GM10847 (cell line): Measurements from ENCODE around the gene YBEY.

ENCODE experiments used
- POLR2A ChIP-seq: IDR thresholded peaks from 2 replicates; pipeline ENCODE4 v1.6.1; 2011; ENCODE audit not compliant: insufficient read length; ENCODE audit errors: extremely low read depth

YBEY gene

GRCh38 chr21:46314441-46315020 is 28.4 kb downstream of the YBEY start:
- no peak for TF ChIP-seq POLR2A

- TF ChIP-seq POLR2A: no peak
These were observed 30.7 kb downstream of the YBEY start for GRCh38 chr21:46316708-46317324.

GRCh38 chr21:46317710-46318463 is 31.7 kb downstream of the YBEY start:
- no peak for TF ChIP-seq POLR2A

GRCh38 chr21:46318464-46318845 is 32.3 kb downstream of the YBEY start:
- no peak for TF ChIP-seq POLR2A

GRCh38 chr21:46319186-46319585 is 33.0 kb downstream of the YBEY start:
- TF ChIP-seq POLR2A: no peak

- TF ChIP-seq POLR2A: no peak
These were observed 34.2 kb downstream of the YBEY start for GRCh38 chr21:46320331-46320801.

- TF ChIP-seq POLR2A: no peak
These were observed 36.4 kb downstream of the YBEY start for GRCh38 chr21:46322351-46323226.

- no peak for TF ChIP-seq POLR2A
These were observed 37.1 kb downstream of the YBEY start for GRCh38 chr21:46323227-46323709.

GRCh38 chr21:46323710-46324389 is 37.7 kb downstream of the YBEY start, which contains the start of the genes C21orf58 and PCNT:
C21orf58 (minus strand) TSS chr21:46323870; CDS start chr21:46322738, 1,132 bp downstream.
PCNT (plus strand) TSS chr21:46324156; CDS start chr21:46324229, 73 bp downstream.
- TF ChIP-seq POLR2A: peak; percentile 80

- TF ChIP-seq POLR2A: peak; percentile 43
These were observed 38.4 kb downstream of the YBEY start for GRCh38 chr21:46324390-46325072.

- no peak for TF ChIP-seq POLR2A
These were observed 39.2 kb downstream of the YBEY start for GRCh38 chr21:46325073-46325912.

- TF ChIP-seq POLR2A: no peak
These were observed 40.1 kb downstream of the YBEY start for GRCh38 chr21:46326110-46326703.

- TF ChIP-seq POLR2A: no peak
These were observed 41.6 kb downstream of the YBEY start for GRCh38 chr21:46327711-46328110.
